OCI-LY1 (cell line): Measurements from ENCODE around the gene THRSP.

Experiments
- CTCF ChIP-seq: fragments of 200-600 bp; sonication (generic), shearing (Covaris generic); IDR thresholded peaks from 2 replicates; pipeline ENCODE4 v1.5.1; 2017; ENCODE audit warnings: mild to moderate bottlenecking, antibody characterized with exemption, low read length, moderate library complexity, mixed read lengths
- EZH2 ChIP-seq: fragments of 200-600 bp; sonication (generic), shearing (Covaris generic); IDR thresholded peaks from 2 replicates; pipeline ENCODE4 v1.8.0; 2017; ENCODE audit warnings: borderline replicate concordance, mixed run types, mild to moderate bottlenecking, antibody characterized with exemption, low read length, moderate library complexity, mixed read lengths

- TF ChIP-seq CTCF: no peak
- no peak for TF ChIP-seq EZH2
Observed at GRCh38 chr11:78070621-78071020, 7.0 kb downstream of the THRSP start.
